Stomach (tissue), 4 donors: ENCODE results near the gene PRDM16.

ENCODE experiments used
- EP300 ChIP-seq: sonication (generic); formaldehyde crosslinking; IDR thresholded peaks from one replicate; pipeline ENCODE4 v1.6.1; 2017; ENCODE audit warnings: antibody characterized with exemption
- POLR2A ChIP-seq, 4 donors: fragments of 450-650 bp; IDR thresholded peaks; one replicate each; pipeline ENCODE4 v1.6.1; 2016; ENCODE audit warnings: antibody characterized with exemption in 4 of 4, control low read depth in 2 of 4, mild to moderate bottlenecking in 1 of 4, moderate library complexity in 1 of 4
- TF ChIP-seq, protein P1 (sequence below), 7 experiments: fragments of 450-650 bp in 4 of 7; fragments of 200-600 bp in 3 of 7; sonication (generic) in 3 of 7; IDR thresholded peaks; one replicate each; pipeline ENCODE4 v1.5.1; 2016 to 2019; ENCODE audit warnings: antibody characterized with exemption in 7 of 7, control low read depth in 2 of 7, mild to moderate bottlenecking in 1 of 7

DNA sequence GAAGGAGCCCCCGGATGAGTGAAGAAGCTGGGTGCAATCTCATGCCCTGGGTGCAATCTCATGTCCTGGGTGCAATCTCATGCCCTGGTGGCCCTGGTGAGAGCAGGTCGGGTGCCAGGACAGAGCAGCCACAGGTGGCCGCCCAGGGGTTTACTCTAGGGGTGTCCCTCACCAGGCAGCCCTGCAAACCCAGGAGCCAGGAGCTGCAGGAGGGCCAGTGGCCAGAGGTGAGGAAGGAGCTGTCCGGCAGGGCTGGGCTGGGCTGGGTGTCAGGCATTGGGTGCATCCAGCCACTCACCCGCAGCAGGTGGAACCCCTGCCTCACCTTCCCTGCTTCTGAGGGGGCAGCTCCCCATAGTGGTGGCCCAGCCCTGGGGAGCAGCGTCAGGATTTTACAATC, 79.2 kb downstream of the PRDM16 start:
- TF ChIP-seq, protein P1, sequence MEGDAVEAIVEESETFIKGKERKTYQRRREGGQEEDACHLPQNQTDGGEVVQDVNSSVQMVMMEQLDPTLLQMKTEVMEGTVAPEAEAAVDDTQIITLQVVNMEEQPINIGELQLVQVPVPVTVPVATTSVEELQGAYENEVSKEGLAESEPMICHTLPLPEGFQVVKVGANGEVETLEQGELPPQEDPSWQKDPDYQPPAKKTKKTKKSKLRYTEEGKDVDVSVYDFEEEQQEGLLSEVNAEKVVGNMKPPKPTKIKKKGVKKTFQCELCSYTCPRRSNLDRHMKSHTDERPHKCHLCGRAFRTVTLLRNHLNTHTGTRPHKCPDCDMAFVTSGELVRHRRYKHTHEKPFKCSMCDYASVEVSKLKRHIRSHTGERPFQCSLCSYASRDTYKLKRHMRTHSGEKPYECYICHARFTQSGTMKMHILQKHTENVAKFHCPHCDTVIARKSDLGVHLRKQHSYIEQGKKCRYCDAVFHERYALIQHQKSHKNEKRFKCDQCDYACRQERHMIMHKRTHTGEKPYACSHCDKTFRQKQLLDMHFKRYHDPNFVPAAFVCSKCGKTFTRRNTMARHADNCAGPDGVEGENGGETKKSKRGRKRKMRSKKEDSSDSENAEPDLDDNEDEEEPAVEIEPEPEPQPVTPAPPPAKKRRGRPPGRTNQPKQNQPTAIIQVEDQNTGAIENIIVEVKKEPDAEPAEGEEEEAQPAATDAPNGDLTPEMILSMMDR (IDR thresholded peaks at IDR 0.05): no peak
- TF ChIP-seq EP300 (no peak), POLR2A (IDR thresholded peaks at IDR 0.05) (no peak)
